Astrocyte (in vitro differentiated cells and primary cell): Measurements from ENCODE around the gene TMEM184C. TPM values are rescaled to one million over a fixed set of nuclear protein-coding genes. Genes with fewer than 3 reads are reported as not detected.

Source experiments
- DNase-seq: peaks from one replicate; pipeline ENCODE4 v3.0.0-alpha.2; 2010; ENCODE audit warnings: low read depth
- FAIRE-seq: peaks from 2 replicates; lab custom pipeline; 2011; peaks lifted over from hg19 to GRCh38; lab: Jason Lieb, UNC
- H2AFZ ChIP-seq: 2 replicates; pipeline ENCODE4 v1.6.0; 2012; ENCODE audit warnings: low read depth, low read length, inconsistent platforms
- H3K27ac ChIP-seq: 2 replicates; pipeline ENCODE4 v1.5.1; 2011; ENCODE audit warnings: low read depth, low read length, inconsistent platforms
- H3K27me3 ChIP-seq: 2 replicates; pipeline ENCODE4 v1.6.0; 2011; ENCODE audit warnings: low read length, inconsistent platforms; ENCODE audit not compliant: insufficient read depth
- H3K36me3 ChIP-seq: 2 replicates; pipeline ENCODE4 v1.5.1; 2011; ENCODE audit warnings: low read length, inconsistent platforms; ENCODE audit not compliant: insufficient read depth
- H3K4me1 ChIP-seq: 2 replicates; pipeline ENCODE4 v1.5.1; 2011; ENCODE audit warnings: low read length, inconsistent platforms; ENCODE audit not compliant: insufficient read depth
- H3K4me2 ChIP-seq: 2 replicates; pipeline ENCODE4 v1.6.0; 2012; ENCODE audit warnings: low read length, inconsistent platforms
- H3K4me3 ChIP-seq: 2 replicates; pipeline ENCODE4 v1.5.1; 2011; ENCODE audit warnings: low read depth, mild to moderate bottlenecking, low read length, inconsistent platforms; ENCODE audit not compliant: insufficient read depth
- H3K79me2 ChIP-seq: 2 replicates; pipeline ENCODE4 v1.6.0; 2012; ENCODE audit warnings: mild to moderate bottlenecking, low read length, inconsistent platforms; ENCODE audit not compliant: insufficient read depth
- H3K9ac ChIP-seq: 2 replicates; pipeline ENCODE4 v1.6.0; 2012; ENCODE audit warnings: mild to moderate bottlenecking, low read length, inconsistent platforms
- H3K9me3 ChIP-seq: 2 replicates; pipeline ENCODE4 v1.5.1; 2012; ENCODE audit warnings: low read depth, mild to moderate bottlenecking, low read length, inconsistent platforms; ENCODE audit not compliant: insufficient read depth
- H4K20me1 ChIP-seq: 2 replicates; pipeline ENCODE4 v1.6.0; 2012; ENCODE audit warnings: low read length, inconsistent platforms; ENCODE audit not compliant: insufficient read depth
- H3K27ac Mint-ChIP-seq: one replicate; pipeline ENCODE4 v1.8.0; 2021; ENCODE audit warnings: mild to moderate bottlenecking, mixed read lengths; ENCODE audit not compliant: unreplicated experiment
- H3K27me3 Mint-ChIP-seq: one replicate; pipeline ENCODE4 v1.8.0; 2021; ENCODE audit warnings: low read depth, mixed read lengths; ENCODE audit not compliant: unreplicated experiment
- H3K36me3 Mint-ChIP-seq: one replicate; pipeline ENCODE4 v1.8.0; 2021; ENCODE audit warnings: low read depth, mixed read lengths; ENCODE audit not compliant: unreplicated experiment
- H3K4me1 Mint-ChIP-seq: one replicate; pipeline ENCODE4 v1.8.0; 2021; ENCODE audit warnings: low read depth, mixed read lengths; ENCODE audit not compliant: unreplicated experiment
- H3K4me3 Mint-ChIP-seq: one replicate; pipeline ENCODE4 v1.8.0; 2021; ENCODE audit warnings: mild to moderate bottlenecking, moderate library complexity, mixed read lengths; ENCODE audit not compliant: unreplicated experiment
- H3K9me3 Mint-ChIP-seq: one replicate; pipeline ENCODE4 v1.8.0; 2021; ENCODE audit warnings: mild to moderate bottlenecking, mixed read lengths; ENCODE audit not compliant: unreplicated experiment
- CTCF ChIP-seq: IDR thresholded peaks from 2 replicates; pipeline ENCODE4 v1.5.1; 2011; ENCODE audit warnings: low read depth, mild to moderate bottlenecking, inconsistent platforms, low read length, moderate library complexity; ENCODE audit not compliant: insufficient read depth
- EZH2 ChIP-seq: IDR thresholded peaks from 2 replicates; pipeline ENCODE4 v1.6.1; 2012; ENCODE audit warnings: mild to moderate bottlenecking, low read length, inconsistent platforms; ENCODE audit not compliant: insufficient read depth
- total RNA-seq: library from RNA; stranded (reverse); gene quantifications from 2 replicates; pipeline ENCODE4 v1.2.1, GENCODE V29; 2021

The TMEM184C gene
- total RNA-seq, 1 donor from 2014 or later: 42.3 TPM

GRCh38 chr4:147596981-147597380 is 20.2 kb upstream of the TMEM184C start:
- peak overlapping the region; percentile 30 for H3K4me3 ChIP-seq
- H3K9me3 ChIP-seq: no peaks in the 10 kb centered on the region
- peak overlapping the region; percentile 74 for H3K27ac Mint-ChIP-seq

GRCh38 chr4:147597561-147597960 is 19.6 kb upstream of the TMEM184C start:
- Histone ChIP-seq H3K27me3 (no peaks in the 10 kb centered on the region), H2AFZ (no peak overlapping the region), H3K4me3 (no peak overlapping the region), H3K4me1 (peaks cover 18% of the 10 kb centered on the region), H3K79me2 (no peaks in the 10 kb centered on the region), H3K9me3 (no peaks in the 10 kb centered on the region), H3K27ac (peak overlapping the region; percentile 53), H3K4me2 (peak overlapping the region; percentile 50), H3K36me3 (no peaks in the 10 kb centered on the region), H3K9ac (no peak overlapping the region), H4K20me1 (no peaks in the 10 kb centered on the region)
- Mint-ChIP-seq H3K27ac (peak overlapping the region; percentile 74), H3K27me3 (no peaks in the 10 kb centered on the region), H3K4me3 (no peak overlapping the region), H3K9me3 (no peaks in the 10 kb centered on the region), H3K36me3 (no peaks in the 10 kb centered on the region), H3K4me1 (peaks cover 21% of the 10 kb centered on the region)
- no peak for FAIRE-seq
- TF ChIP-seq CTCF (no peak), EZH2 (no peak)
- DNase-seq: no peak

More at GRCh38 chr4:147596981-147597380, 20.2 kb upstream of the TMEM184C start:
- Mint-ChIP-seq H3K4me3 (no peak overlapping the region), H3K4me1 (peaks cover 21% of the 10 kb centered on the region), H3K9me3 (no peaks in the 10 kb centered on the region), H3K27me3 (no peaks in the 10 kb centered on the region), H3K36me3 (no peaks in the 10 kb centered on the region)
- FAIRE-seq (peak; percentile 43), DNase-seq (peak; percentile 86)
- H3K27ac ChIP-seq: peak overlapping the region; percentile 53
- TF ChIP-seq EZH2: no peak
- no peak for TF ChIP-seq CTCF
- H2AFZ ChIP-seq: peak overlapping the region; percentile 8
- H3K27me3 ChIP-seq: no peaks in the 10 kb centered on the region
- no peaks in the 10 kb centered on the region for H4K20me1 ChIP-seq
- H3K4me1 ChIP-seq: peaks cover 18% of the 10 kb centered on the region
- H3K9ac ChIP-seq: no peak overlapping the region
- no peaks in the 10 kb centered on the region for H3K79me2 ChIP-seq
- no peaks in the 10 kb centered on the region for H3K36me3 ChIP-seq
- H3K4me2 ChIP-seq: peak overlapping the region; percentile 50

GRCh38 chr4:147599206-147599605 is 18.0 kb upstream of the TMEM184C start:
- H3K9me3 ChIP-seq: no peaks in the 10 kb centered on the region
- H3K4me3 ChIP-seq: no peak overlapping the region
- Mint-ChIP-seq H3K36me3 (no peaks in the 10 kb centered on the region), H3K27me3 (no peaks in the 10 kb centered on the region), H3K4me3 (no peak overlapping the region), H3K27ac (no peak overlapping the region), H3K4me1 (peaks cover 21% of the 10 kb centered on the region), H3K9me3 (no peaks in the 10 kb centered on the region)
- H3K9ac ChIP-seq: no peak overlapping the region
- H3K27me3 ChIP-seq: no peaks in the 10 kb centered on the region
- no peaks in the 10 kb centered on the region for H4K20me1 ChIP-seq
- DNase-seq (no peak), FAIRE-seq (no peak)
- H3K4me2 ChIP-seq: peak overlapping the region; percentile 8
- no peak overlapping the region for H3K27ac ChIP-seq
- no peaks in the 10 kb centered on the region for H3K36me3 ChIP-seq
- TF ChIP-seq CTCF (no peak), EZH2 (no peak)
- no peak overlapping the region for H2AFZ ChIP-seq
- no peaks in the 10 kb centered on the region for H3K79me2 ChIP-seq
- peaks cover 18% of the 10 kb centered on the region for H3K4me1 ChIP-seq
